Epithelial cell of proximal tubule (primary cell): ENCODE data around the gene CHPF2. TPM values are rescaled to one million over a fixed set of nuclear protein-coding genes. Genes with fewer than 3 reads are reported as not detected.

Experiments
- DNase-seq: peaks from one replicate; pipeline ENCODE4 v3.0.0-alpha.2; 2011; ENCODE audit warnings: low read depth
- H3K4me3 ChIP-seq: 2 replicates; pipeline ENCODE4 v1.5.1; 2011; ENCODE audit warnings: low read depth, mild to moderate bottlenecking, low read length
- total RNA-seq: library from RNA; depleted of rRNA; stranded (reverse); fragments of >200 nt; gene quantifications from 2 replicates; pipeline ENCODE4 v1.2.3, GENCODE V29; 2015
- TF ChIP-seq, protein P1 (sequence below): conservative IDR thresholded peaks from 2 replicates; pipeline ENCODE4 v1.5.1; 2012; ENCODE audit warnings: low read depth, mild to moderate bottlenecking, low read length

CHPF2 gene
- total RNA-seq, 1 donor from 2014 or later, result 40.1 TPM

- TF ChIP-seq, protein P1, sequence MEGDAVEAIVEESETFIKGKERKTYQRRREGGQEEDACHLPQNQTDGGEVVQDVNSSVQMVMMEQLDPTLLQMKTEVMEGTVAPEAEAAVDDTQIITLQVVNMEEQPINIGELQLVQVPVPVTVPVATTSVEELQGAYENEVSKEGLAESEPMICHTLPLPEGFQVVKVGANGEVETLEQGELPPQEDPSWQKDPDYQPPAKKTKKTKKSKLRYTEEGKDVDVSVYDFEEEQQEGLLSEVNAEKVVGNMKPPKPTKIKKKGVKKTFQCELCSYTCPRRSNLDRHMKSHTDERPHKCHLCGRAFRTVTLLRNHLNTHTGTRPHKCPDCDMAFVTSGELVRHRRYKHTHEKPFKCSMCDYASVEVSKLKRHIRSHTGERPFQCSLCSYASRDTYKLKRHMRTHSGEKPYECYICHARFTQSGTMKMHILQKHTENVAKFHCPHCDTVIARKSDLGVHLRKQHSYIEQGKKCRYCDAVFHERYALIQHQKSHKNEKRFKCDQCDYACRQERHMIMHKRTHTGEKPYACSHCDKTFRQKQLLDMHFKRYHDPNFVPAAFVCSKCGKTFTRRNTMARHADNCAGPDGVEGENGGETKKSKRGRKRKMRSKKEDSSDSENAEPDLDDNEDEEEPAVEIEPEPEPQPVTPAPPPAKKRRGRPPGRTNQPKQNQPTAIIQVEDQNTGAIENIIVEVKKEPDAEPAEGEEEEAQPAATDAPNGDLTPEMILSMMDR, result no peak
- DNase-seq, result no peak
- no peak overlapping the region for H3K4me3 ChIP-seq
These were observed 21.0 kb upstream of the CHPF2 start for GRCh38 chr7:151211155-151211772.

DNA sequence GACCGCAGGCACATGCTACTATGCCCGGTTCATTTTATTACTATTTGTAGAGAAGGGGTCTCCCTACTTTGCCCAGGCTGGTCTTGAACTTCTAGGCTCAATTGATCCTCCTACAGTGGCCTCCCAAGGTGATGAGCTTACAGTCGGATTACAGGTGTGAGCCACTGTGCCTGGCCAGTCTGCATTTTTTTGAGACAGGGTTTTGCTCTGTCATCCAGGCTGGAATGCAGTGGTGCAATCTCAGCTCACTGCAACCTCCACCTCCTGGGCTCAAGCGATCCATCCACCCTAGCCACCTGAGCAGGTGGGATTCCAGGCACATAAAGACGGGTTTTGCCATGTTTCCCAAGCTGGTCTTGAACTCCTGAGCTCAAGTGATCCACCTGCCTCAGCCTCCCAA is 19.7 kb upstream of the CHPF2 start:
- DNase-seq, result no peak
- TF ChIP-seq, protein P1, result no peak
- no peak overlapping the region for H3K4me3 ChIP-seq

- TF ChIP-seq, protein P1, result no peak
- H3K4me3 ChIP-seq, result no peak overlapping the region
- no peak for DNase-seq
These were observed 18.5 kb upstream of the CHPF2 start for GRCh38 chr7:151213826-151214225.

DNA sequence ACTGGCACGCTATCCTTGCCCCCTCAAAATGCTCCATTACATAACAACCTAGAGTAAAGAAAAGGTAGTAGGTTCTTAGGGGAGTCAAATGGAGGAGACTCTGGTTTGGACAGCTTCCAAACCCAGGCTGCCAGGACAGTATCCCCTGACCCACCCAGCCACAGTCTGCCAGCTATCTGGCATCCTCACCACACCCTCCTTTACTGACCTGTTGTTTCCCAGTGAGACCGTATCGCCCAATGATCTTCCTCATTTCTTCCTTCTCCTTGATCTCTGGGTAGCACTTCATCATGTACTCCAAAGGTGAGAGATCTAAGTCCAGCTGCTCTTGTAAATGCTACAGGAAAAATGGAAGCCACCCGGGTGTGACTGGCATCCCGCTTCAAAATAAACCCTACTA is 16.9 kb upstream of the CHPF2 start:
- no peak for DNase-seq
- H3K4me3 ChIP-seq, result no peak overlapping the region
- TF ChIP-seq, protein P1, result no peak

DNA sequence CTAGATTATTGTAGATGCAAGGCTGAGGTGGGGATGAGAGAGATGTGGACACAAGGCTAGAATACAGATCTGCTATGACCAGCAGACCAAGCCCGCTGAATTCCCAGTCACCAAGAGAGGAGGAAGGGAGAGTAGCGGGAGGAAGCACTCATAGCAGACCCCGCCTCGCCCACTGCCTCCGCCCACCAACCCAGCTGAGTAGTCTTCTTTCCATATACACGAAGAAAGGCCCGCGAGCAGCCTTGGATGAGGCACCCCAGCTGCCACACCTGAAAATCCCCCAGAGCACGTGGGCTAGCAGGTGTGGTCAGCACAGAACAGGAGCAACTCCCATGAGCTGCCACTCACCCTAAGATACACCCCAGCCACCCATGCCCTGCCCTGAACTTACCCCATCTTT is 14.1 kb upstream of the CHPF2 start:
- TF ChIP-seq, protein P1, result no peak
- H3K4me3 ChIP-seq, result no peak overlapping the region
- DNase-seq, result no peak

DNA sequence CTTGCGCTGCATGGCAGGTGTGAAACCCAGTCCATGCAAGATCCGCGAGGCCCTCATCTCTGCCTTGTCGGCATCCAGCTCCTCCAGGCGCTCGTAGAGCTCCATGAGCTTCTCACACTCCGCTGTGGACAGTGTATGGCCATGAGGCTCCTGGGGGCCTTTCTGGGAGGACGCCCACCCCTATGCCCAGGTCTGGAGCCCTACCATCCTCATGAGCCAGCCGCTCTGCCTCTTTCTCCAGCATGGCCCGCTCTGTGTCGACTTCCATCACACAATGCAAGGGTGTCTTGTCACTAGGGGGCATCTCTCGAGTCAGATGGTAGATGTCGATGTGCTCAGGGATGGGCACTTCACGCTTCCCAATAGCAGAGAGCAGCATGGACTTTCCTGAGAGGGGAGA is 8.6 kb upstream of the CHPF2 start:
- no peak overlapping the region for H3K4me3 ChIP-seq
- DNase-seq, result no peak
- TF ChIP-seq, protein P1, result peak; percentile 4

DNA sequence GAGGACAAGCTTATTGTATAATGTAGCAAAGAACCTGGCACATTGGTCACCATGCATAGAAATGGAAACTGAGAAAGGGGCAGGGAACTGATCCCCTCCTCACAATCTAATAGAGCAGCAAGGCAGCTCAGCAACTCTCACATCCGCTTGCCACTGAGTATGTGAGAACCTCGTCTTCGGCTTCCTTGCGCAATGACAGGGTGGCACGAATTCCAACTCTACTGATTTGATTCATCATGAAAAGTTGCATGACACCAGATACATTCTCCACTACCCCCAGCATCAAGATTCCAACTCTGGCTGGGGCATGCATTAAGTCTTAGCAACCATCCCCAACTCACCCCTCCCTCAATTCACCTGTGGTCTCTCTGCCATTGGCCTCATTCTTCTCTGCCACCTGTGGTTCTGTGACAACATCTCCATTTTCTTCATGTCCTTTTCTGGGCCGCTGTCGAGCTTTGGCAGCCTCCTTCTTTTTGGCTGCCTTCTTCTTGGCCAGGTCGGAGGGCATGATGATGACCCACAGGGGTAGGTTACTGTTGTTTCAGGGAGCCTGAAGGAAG is 6.3 kb upstream of the CHPF2 start:
- no peak for DNase-seq
- TF ChIP-seq, protein P1, result no peak
- peak overlapping the region; percentile 86 for H3K4me3 ChIP-seq
